H9 (cell line): Measurements from ENCODE around the gene SP140. TPM values are rescaled to one million over a fixed set of nuclear protein-coding genes. Genes with fewer than 3 reads are reported as not detected.
"Not testable (repeated sequence)": the region's sequence is repeated elsewhere in the genome, so short reads cannot be mapped to it uniquely, and the experiment has no call there.

ENCODE experiments used
- DNase-seq: peaks from one replicate; pipeline ENCODE4 v3.0.0-alpha.2; 2017
- H2AFZ ChIP-seq: one replicate; pipeline ENCODE4 v1.6.1; 2013; ENCODE audit warnings: mild to moderate bottlenecking, low read length, control low read depth, moderate library complexity
- H2AK5ac ChIP-seq: 2 replicates; pipeline ENCODE4 v1.6.1; 2013; ENCODE audit warnings: low read length, control low read depth, mixed read lengths; ENCODE audit not compliant: insufficient read length
- H2BK120ac ChIP-seq: one replicate; pipeline ENCODE4 v1.6.1; 2013; ENCODE audit warnings: low read depth, mild to moderate bottlenecking, low read length, control low read depth, inconsistent platforms; ENCODE audit not compliant: poor library complexity, severe bottlenecking
- H2BK12ac ChIP-seq: 2 replicates; pipeline ENCODE4 v1.6.1; 2013; ENCODE audit warnings: low read length, control low read depth, mixed read lengths, low read depth; ENCODE audit not compliant: insufficient read length
- H2BK15ac ChIP-seq: 2 replicates; pipeline ENCODE4 v1.6.1; 2013; ENCODE audit warnings: low read depth, low read length, control low read depth
- H2BK20ac ChIP-seq: one replicate; pipeline ENCODE4 v1.6.1; 2013; ENCODE audit warnings: low read depth, mild to moderate bottlenecking, low read length, control low read depth, inconsistent platforms; ENCODE audit not compliant: poor library complexity, severe bottlenecking
- H2BK5ac ChIP-seq: 2 replicates; pipeline ENCODE4 v1.6.1; 2013; ENCODE audit warnings: low read length, control low read depth, mixed read lengths; ENCODE audit not compliant: insufficient read length
- H3K14ac ChIP-seq: 2 replicates; pipeline ENCODE4 v1.6.1; 2013; ENCODE audit warnings: low read length, control low read depth; ENCODE audit not compliant: insufficient read depth
- H3K18ac ChIP-seq: 2 replicates; pipeline ENCODE4 v1.6.1; 2013; ENCODE audit warnings: low read depth, mild to moderate bottlenecking, mixed read lengths, low read length, control low read depth; ENCODE audit not compliant: insufficient read length
- H3K23ac ChIP-seq: 2 replicates; pipeline ENCODE4 v1.6.1; 2013; ENCODE audit warnings: low read length, control low read depth, mixed read lengths, low read depth; ENCODE audit not compliant: insufficient read length
- H3K23me2 ChIP-seq: 2 replicates; pipeline ENCODE4 v1.6.1; 2013; ENCODE audit warnings: low read depth, mild to moderate bottlenecking, mixed read lengths, low read length, control low read depth; ENCODE audit not compliant: insufficient read length, poor library complexity, severe bottlenecking
- H3K27ac ChIP-seq: 2 replicates; pipeline ENCODE4 v1.5.1; 2013; ENCODE audit warnings: low read length, control low read depth, mixed read lengths, low read depth; ENCODE audit not compliant: insufficient read length
- H3K27me3 ChIP-seq: 2 replicates; pipeline ENCODE4 v1.6.1; 2013; ENCODE audit warnings: low read length, control low read depth, inconsistent platforms; ENCODE audit not compliant: insufficient read depth
- H3K4ac ChIP-seq: 2 replicates; pipeline ENCODE4 v1.6.1; 2013; ENCODE audit warnings: low read depth, mild to moderate bottlenecking, control low read depth, inconsistent platforms, low read length, moderate library complexity
- H3K4me1 ChIP-seq: 2 replicates; pipeline ENCODE4 v1.6.1; 2013; ENCODE audit warnings: low read length, control low read depth, inconsistent platforms; ENCODE audit not compliant: insufficient read depth
- H3K4me2 ChIP-seq: 2 replicates; pipeline ENCODE4 v1.6.1; 2013; ENCODE audit warnings: low read length, control low read depth, mixed read lengths; ENCODE audit not compliant: insufficient read length, insufficient read depth
- H3K56ac ChIP-seq: 2 replicates; pipeline ENCODE4 v1.6.1; 2013; ENCODE audit warnings: low read depth, mild to moderate bottlenecking, mixed read lengths, low read length, control low read depth; ENCODE audit not compliant: insufficient read length
- H3K79me1 ChIP-seq: 2 replicates; pipeline ENCODE4 v1.6.1; 2013; ENCODE audit warnings: low read depth, mild to moderate bottlenecking, moderate library complexity, low read length, control low read depth, inconsistent platforms; ENCODE audit not compliant: insufficient read depth, poor library complexity, severe bottlenecking
- H3K79me2 ChIP-seq: 2 replicates; pipeline ENCODE4 v1.6.1; 2013; ENCODE audit warnings: low read length, control low read depth, inconsistent platforms; ENCODE audit not compliant: insufficient read depth
- H3K9ac ChIP-seq: 2 replicates; pipeline ENCODE4 v1.6.1; 2013; ENCODE audit warnings: low read length, control low read depth, mixed read lengths; ENCODE audit not compliant: insufficient read length; ENCODE audit errors: extremely low read depth
- H3K9me3 ChIP-seq: one replicate; pipeline ENCODE4 v1.6.1; 2013; ENCODE audit warnings: low read depth, low read length, inconsistent platforms; ENCODE audit not compliant: control insufficient read depth
- H3T11ph ChIP-seq: one replicate; pipeline ENCODE4 v1.6.1; 2013; ENCODE audit warnings: mild to moderate bottlenecking, low read length, control low read depth, inconsistent platforms
- H4K20me1 ChIP-seq: one replicate; pipeline ENCODE4 v1.6.1; 2013; ENCODE audit not compliant: control insufficient read depth, insufficient read length, insufficient read depth
- H4K5ac ChIP-seq: 2 replicates; pipeline ENCODE4 v1.6.1; 2013; ENCODE audit warnings: low read depth, mild to moderate bottlenecking, mixed read lengths, low read length, control low read depth; ENCODE audit not compliant: insufficient read length
- H4K8ac ChIP-seq: replicated peaks from 2 replicates; pipeline ENCODE4 v1.6.1; 2013; ENCODE audit warnings: low read length, control low read depth, mixed read lengths, low read depth; ENCODE audit not compliant: insufficient read length
- H4K91ac ChIP-seq: 2 replicates; pipeline ENCODE4 v1.6.1; 2013; ENCODE audit warnings: low read depth, mild to moderate bottlenecking, moderate library complexity, mixed read lengths, low read length, control low read depth; ENCODE audit not compliant: insufficient read length
- H3K27ac Mint-ChIP-seq, 3 experiments: 2 replicates in 2 of 3; 3 replicates in 1 of 3; pipeline ENCODE4 v1.8.0; 2020 to 2021; ENCODE audit warnings: mixed read lengths in 3 of 3, mild to moderate bottlenecking in 1 of 3, moderate library complexity in 1 of 3
- H3K27me3 Mint-ChIP-seq: 2 replicates; pipeline ENCODE4 v1.8.0; 2021; ENCODE audit warnings: low read depth, mild to moderate bottlenecking, moderate library complexity, mixed read lengths
- H3K36me3 Mint-ChIP-seq, 3 experiments: 2 replicates in 2 of 3; 3 replicates in 1 of 3; pipeline ENCODE4 v1.8.0; 2020 to 2021; ENCODE audit warnings: low read depth in 3 of 3, mixed read lengths in 3 of 3; ENCODE audit not compliant: insufficient read depth in 1 of 3
- H3K4me1 Mint-ChIP-seq, 2 experiments: 2 replicates each; pipeline ENCODE4 v1.8.0; 2020; ENCODE audit warnings: mixed read lengths in 2 of 2
- H3K4me3 Mint-ChIP-seq, 2 experiments: 2 replicates in 1 of 2; 3 replicates in 1 of 2; pipeline ENCODE4 v1.8.0; 2020 to 2021; ENCODE audit warnings: mild to moderate bottlenecking in 2 of 2, mixed read lengths in 2 of 2, moderate library complexity in 1 of 2
- H3K9me3 Mint-ChIP-seq, 2 experiments: 2 replicates in 1 of 2; 3 replicates in 1 of 2; pipeline ENCODE4 v1.8.0; 2020; ENCODE audit warnings: mild to moderate bottlenecking in 2 of 2, mixed read lengths in 2 of 2, moderate library complexity in 1 of 2
- CTCF ChIP-seq: fragments of 200-600 bp; sonication (generic); conservative IDR thresholded peaks from 3 replicates; pipeline ENCODE4 v1.8.0; 2021; ENCODE audit warnings: antibody characterized with exemption, mild to moderate bottlenecking
- WGBS: extraction: QIAGEN DNeasy Blood & Tissue Kit; methylation state at CpG from one replicate; pipeline ENCODE4 v1.1.7; 2013; ENCODE audit warnings: missing lambda C conversion rate, low lambda C conversion rate, mixed read lengths; ENCODE audit not compliant: insufficient read length; ENCODE audit errors: extremely low coverage; 5-methylcytosine and 5-hydroxymethylcytosine counted together
- total RNA-seq: library from RNA; stranded (reverse); gene quantifications from 2 replicates; pipeline ENCODE4 v1.2.1, GENCODE V29; 2021

Gene SP140
- total RNA-seq, 1 experiment from 2014 or later: 0.31 TPM

- no peak overlapping the region for H2AFZ ChIP-seq
- H3K23me2 ChIP-seq: no peaks in the 10 kb centered on the region
- H4K91ac ChIP-seq: no peak overlapping the region
- peaks cover 0 to 6% of the 10 kb centered on the region in 2 experiments; a peak in 1 of 5 replicates for H3K9me3 Mint-ChIP-seq
- H2BK12ac ChIP-seq: no peak overlapping the region
- no peak overlapping the region for H3K4me3 Mint-ChIP-seq
- no peak overlapping the region for H4K8ac ChIP-seq
- no peaks in the 10 kb centered on the region for H3K9me3 ChIP-seq
- no peaks in the 10 kb centered on the region for H3K36me3 Mint-ChIP-seq
- no peak overlapping the region for H3T11ph ChIP-seq
- H2BK5ac ChIP-seq: no peak overlapping the region
- no peak overlapping the region for H3K23ac ChIP-seq
- H3K4me2 ChIP-seq: no peak overlapping the region
- no peaks in the 10 kb centered on the region for H4K20me1 ChIP-seq
- no peak overlapping the region for H2BK120ac ChIP-seq
- no peak overlapping the region for H3K56ac ChIP-seq
- no peak overlapping the region for H3K14ac ChIP-seq
- H3K27ac ChIP-seq: no peak overlapping the region
- no peak overlapping the region for H2BK20ac ChIP-seq
- no peak overlapping the region for H3K4ac ChIP-seq
- H3K79me2 ChIP-seq: no peaks in the 10 kb centered on the region
- peaks cover 0 to 4% of the 10 kb centered on the region in 2 experiments; a peak in 3 of 4 replicates for H3K4me1 Mint-ChIP-seq
- DNase-seq: no peak
- no peaks in the 10 kb centered on the region for H3K79me1 ChIP-seq
- H3K18ac ChIP-seq: no peak overlapping the region
- H2BK15ac ChIP-seq: no peak overlapping the region
- no peak overlapping the region for H2AK5ac ChIP-seq
- no peak overlapping the region for H3K27ac Mint-ChIP-seq
- H3K9ac ChIP-seq: no peak overlapping the region
- no peaks in the 10 kb centered on the region for H3K4me1 ChIP-seq
- no peaks in the 10 kb centered on the region for H3K27me3 ChIP-seq
- no peak for TF ChIP-seq CTCF
- no CpG with 5 or more reads among the region's 3 CpGs for WGBS
- H3K27me3 Mint-ChIP-seq: no peaks in the 10 kb centered on the region
- H4K5ac ChIP-seq: no peak overlapping the region
These were observed 110.4 kb downstream of the SP140 start for GRCh38 chr2:230335864-230336506.

GRCh38 chr2:230341936-230342528 lies 116.5 kb downstream of the SP140 start:
- not testable (repeated sequence) for H2BK15ac ChIP-seq, H2AFZ ChIP-seq, H4K91ac ChIP-seq, H3K79me2 ChIP-seq, H2AK5ac ChIP-seq, H2BK20ac ChIP-seq, H3K9me3 ChIP-seq, H3K4me1 Mint-ChIP-seq, H4K5ac ChIP-seq, H3K27me3 ChIP-seq, H3K4ac ChIP-seq, H3K79me1 ChIP-seq, H3K27me3 Mint-ChIP-seq, H3K27ac ChIP-seq, H3T11ph ChIP-seq, H3K4me1 ChIP-seq, H3K23me2 ChIP-seq, H2BK120ac ChIP-seq, H3K4me2 ChIP-seq, H4K20me1 ChIP-seq, H3K14ac ChIP-seq, H4K8ac ChIP-seq, H2BK5ac ChIP-seq, H3K23ac ChIP-seq, H3K56ac ChIP-seq, H3K9ac ChIP-seq, H2BK12ac ChIP-seq, H3K18ac ChIP-seq, DNase-seq
- Mint-ChIP-seq H3K36me3 (peaks cover 3 to 17% (median 4%) of the 10 kb centered on the region in 3 experiments; a peak in 5 of 7 replicates), H3K27ac (peak overlapping the region in 2 of 3 experiments; percentile 88 to 95; a peak in 4 of 7 replicates), H3K4me3 (peak overlapping the region; percentile 63 to 64), H3K9me3 (peaks cover 10 to 15% of the 10 kb centered on the region in 2 experiments)
- WGBS: no CpG with 5 or more reads among the region's 33 CpGs
